Limb (tissue), 2 donors: ENCODE measurements around the gene RARB.
A peak's percentile ranks its signal among the peaks of the same experiment; 100 is the strongest.

Experiments
- DNase-seq, 2 donors: peaks; one replicate each; pipeline ENCODE4 v3.0.0-alpha.2; 2016; ENCODE audit errors: extremely low spot score in 2 of 2

The RARB gene

GRCh38 chr3:25447285-25447684, 19.2 kb downstream of the RARB start:
- no peak for DNase-seq

GRCh38 chr3:25447925-25448324, 19.9 kb downstream of the RARB start:
- no peak for DNase-seq

GRCh38 chr3:25448750-25449692, 21.0 kb downstream of the RARB start:
- DNase-seq: peak in 1 of 2 donors; percentile 81

GRCh38 chr3:25449857-25450256, 21.8 kb downstream of the RARB start:
- no peak for DNase-seq

- DNase-seq: no peak
Observed at GRCh38 chr3:25452192-25452591, 24.1 kb downstream of the RARB start.

- DNase-seq: no peak
Observed at GRCh38 chr3:25452740-25453139, 24.7 kb downstream of the RARB start.

GRCh38 chr3:25453619-25454004, 25.5 kb downstream of the RARB start:
- no peak for DNase-seq

- DNase-seq: peak; percentile 54 to 89
Observed at GRCh38 chr3:25454005-25454927, 26.2 kb downstream of the RARB start.

GRCh38 chr3:25455441-25456132, 27.5 kb downstream of the RARB start:
- DNase-seq: peak; percentile 48 to 81

- DNase-seq: no peak
Observed at GRCh38 chr3:25456723-25457670, 28.9 kb downstream of the RARB start.

GRCh38 chr3:25457671-25458419, 29.8 kb downstream of the RARB start:
- no peak for DNase-seq

- DNase-seq: no peak
Observed at GRCh38 chr3:25458420-25458814, 30.4 kb downstream of the RARB start.

- no peak for DNase-seq
Observed at GRCh38 chr3:25460751-25461150, 32.7 kb downstream of the RARB start.

GRCh38 chr3:25461946-25462345, 33.9 kb downstream of the RARB start:
- no peak for DNase-seq

GRCh38 chr3:25462495-25462894, 34.4 kb downstream of the RARB start:
- DNase-seq: no peak

GRCh38 chr3:25463836-25464418, 35.9 kb downstream of the RARB start:
- DNase-seq: no peak

- no peak for DNase-seq
Observed at GRCh38 chr3:25465266-25465860, 37.3 kb downstream of the RARB start.

- peak; percentile 44 to 47 for DNase-seq
Observed at GRCh38 chr3:25468866-25469319, 40.8 kb downstream of the RARB start.

- DNase-seq: peak in 1 of 2 donors; percentile 45
Observed at GRCh38 chr3:25469558-25469957, 41.5 kb downstream of the RARB start.
